22Rv1 (cell line): ENCODE measurements around the gene ZIK1.

Experiments
- H3K27ac ChIP-seq: fragments of 450-650 bp; 2 replicates; pipeline ENCODE4 v1.5.1; 2017
- CTCF ChIP-seq: fragments of 450-650 bp; IDR thresholded peaks from 2 replicates; pipeline ENCODE4 v1.5.1; 2017; ENCODE audit warnings: mild to moderate bottlenecking
- ZFX ChIP-seq: fragments of 450-650 bp; IDR thresholded peaks from 2 replicates; pipeline ENCODE4 v1.6.1; 2017; ENCODE audit warnings: antibody characterized with exemption, borderline replicate concordance

Gene ZIK1

GRCh38 chr19:57637379-57637778 is 53.4 kb downstream of the ZIK1 start:
- TF ChIP-seq CTCF (no peak), ZFX (no peak)
- no peak overlapping the region for H3K27ac ChIP-seq

- no peak overlapping the region for H3K27ac ChIP-seq
- no peak for TF ChIP-seq CTCF
- no peak for TF ChIP-seq ZFX
Observed at GRCh38 chr19:57641715-57642234, 57.8 kb downstream of the ZIK1 start.

GRCh38 chr19:57642396-57643046 is 58.6 kb downstream of the ZIK1 start:
- no peak for TF ChIP-seq CTCF
- TF ChIP-seq ZFX, result no peak
- H3K27ac ChIP-seq, result no peak overlapping the region
